Measurements from ENCODE around the gene KIF16B. TPM values are rescaled to one million over a fixed set of nuclear protein-coding genes. Genes with fewer than 3 reads are reported as not detected.

KIF16B gene
- total RNA-seq, 1 donor: 5.8 TPM

- Histone ChIP-seq H3K4me3 (ENCODE audit: low read length) (no peak overlapping the region), H3K27me3 (ENCODE audit: insufficient read depth, low read length) (no peaks in the 10 kb centered on the region), H3K4me1 (ENCODE audit: insufficient read depth, low read length) (no peaks in the 10 kb centered on the region), H3K9me3 (ENCODE audit: low read depth, low read length) (no peaks in the 10 kb centered on the region)
Measured at GRCh38 chr20:16438100-16438499, 135.1 kb downstream of the KIF16B start.

- Histone ChIP-seq H3K4me3 (ENCODE audit: low read length) (no peak overlapping the region), H3K27me3 (ENCODE audit: insufficient read depth, low read length) (no peaks in the 10 kb centered on the region), H3K9me3 (ENCODE audit: low read depth, low read length) (no peaks in the 10 kb centered on the region), H3K4me1 (ENCODE audit: insufficient read depth, low read length) (no peaks in the 10 kb centered on the region)
Measured at GRCh38 chr20:16437387-16437996, 135.8 kb downstream of the KIF16B start.

GRCh38 chr20:16434062-16434664 lies 139.1 kb downstream of the KIF16B start:
- Histone ChIP-seq H3K4me3 (ENCODE audit: low read length) (no peak overlapping the region), H3K4me1 (ENCODE audit: insufficient read depth, low read length) (no peaks in the 10 kb centered on the region), H3K27me3 (ENCODE audit: insufficient read depth, low read length) (no peaks in the 10 kb centered on the region), H3K9me3 (ENCODE audit: low read depth, low read length) (no peaks in the 10 kb centered on the region)

GRCh38 chr20:16433293-16433580 lies 140.0 kb downstream of the KIF16B start:
- H3K4me1 ChIP-seq (ENCODE audit: insufficient read depth, low read length): no peaks in the 10 kb centered on the region
- H3K4me3 ChIP-seq (ENCODE audit: low read length): no peak overlapping the region
- no peaks in the 10 kb centered on the region for H3K27me3 ChIP-seq (ENCODE audit: insufficient read depth, low read length)
- no peaks in the 10 kb centered on the region for H3K9me3 ChIP-seq (ENCODE audit: low read depth, low read length)

- Histone ChIP-seq H3K27me3 (ENCODE audit: insufficient read depth, low read length) (no peaks in the 10 kb centered on the region), H3K9me3 (ENCODE audit: low read depth, low read length) (no peaks in the 10 kb centered on the region), H3K4me1 (ENCODE audit: insufficient read depth, low read length) (no peaks in the 10 kb centered on the region), H3K4me3 (ENCODE audit: low read length) (no peak overlapping the region)
Measured at GRCh38 chr20:16432466-16433292, 140.6 kb downstream of the KIF16B start.

- no peaks in the 10 kb centered on the region for H3K4me1 ChIP-seq (ENCODE audit: insufficient read depth, low read length)
- H3K4me3 ChIP-seq (ENCODE audit: low read length): no peak overlapping the region
- no peaks in the 10 kb centered on the region for H3K9me3 ChIP-seq (ENCODE audit: low read depth, low read length)
- no peaks in the 10 kb centered on the region for H3K27me3 ChIP-seq (ENCODE audit: insufficient read depth, low read length)
Measured at GRCh38 chr20:16428112-16428511, 145.1 kb downstream of the KIF16B start.

GRCh38 chr20:16427571-16427970 lies 145.7 kb downstream of the KIF16B start:
- no peaks in the 10 kb centered on the region for H3K27me3 ChIP-seq (ENCODE audit: insufficient read depth, low read length)
- no peaks in the 10 kb centered on the region for H3K4me1 ChIP-seq (ENCODE audit: insufficient read depth, low read length)
- no peak overlapping the region for H3K4me3 ChIP-seq (ENCODE audit: low read length)
- H3K9me3 ChIP-seq (ENCODE audit: low read depth, low read length): no peaks in the 10 kb centered on the region

- no peaks in the 10 kb centered on the region for H3K9me3 ChIP-seq (ENCODE audit: low read depth, low read length)
- H3K4me3 ChIP-seq (ENCODE audit: low read length): no peak overlapping the region
- no peaks in the 10 kb centered on the region for H3K4me1 ChIP-seq (ENCODE audit: insufficient read depth, low read length)
- H3K27me3 ChIP-seq (ENCODE audit: insufficient read depth, low read length): no peaks in the 10 kb centered on the region
Measured at GRCh38 chr20:16424780-16425179, 148.5 kb downstream of the KIF16B start.

GRCh38 chr20:16423311-16424212 lies 149.7 kb downstream of the KIF16B start:
- Histone ChIP-seq H3K4me1 (ENCODE audit: insufficient read depth, low read length) (no peaks in the 10 kb centered on the region), H3K9me3 (ENCODE audit: low read depth, low read length) (no peaks in the 10 kb centered on the region), H3K4me3 (ENCODE audit: low read length) (no peak overlapping the region), H3K27me3 (ENCODE audit: insufficient read depth, low read length) (no peaks in the 10 kb centered on the region)

GRCh38 chr20:16419138-16419715 lies 154.0 kb downstream of the KIF16B start:
- no peak overlapping the region for H3K4me3 ChIP-seq (ENCODE audit: low read length)
- no peaks in the 10 kb centered on the region for H3K27me3 ChIP-seq (ENCODE audit: insufficient read depth, low read length)

GRCh38 chr20:16418616-16419015 lies 154.6 kb downstream of the KIF16B start:
- no peaks in the 10 kb centered on the region for H3K9me3 ChIP-seq (ENCODE audit: low read depth, low read length)
- H3K27me3 ChIP-seq (ENCODE audit: insufficient read depth, low read length): no peaks in the 10 kb centered on the region
- H3K4me1 ChIP-seq (ENCODE audit: insufficient read depth, low read length): no peaks in the 10 kb centered on the region
- no peak overlapping the region for H3K4me3 ChIP-seq (ENCODE audit: low read length)

More at GRCh38 chr20:16419138-16419715, 154.0 kb downstream of the KIF16B start:
- Histone ChIP-seq H3K4me1 (ENCODE audit: insufficient read depth, low read length) (no peaks in the 10 kb centered on the region), H3K9me3 (ENCODE audit: low read depth, low read length) (no peaks in the 10 kb centered on the region)

GRCh38 chr20:16417001-16417400 lies 156.2 kb downstream of the KIF16B start:
- Histone ChIP-seq H3K9me3 (ENCODE audit: low read depth, low read length) (no peaks in the 10 kb centered on the region), H3K4me3 (ENCODE audit: low read length) (no peak overlapping the region), H3K4me1 (ENCODE audit: insufficient read depth, low read length) (no peaks in the 10 kb centered on the region), H3K27me3 (ENCODE audit: insufficient read depth, low read length) (no peaks in the 10 kb centered on the region)

GRCh38 chr20:16415071-16416053 lies 157.9 kb downstream of the KIF16B start:
- no peaks in the 10 kb centered on the region for H3K27me3 ChIP-seq (ENCODE audit: insufficient read depth, low read length)
- H3K4me3 ChIP-seq (ENCODE audit: low read length): no peak overlapping the region
- no peaks in the 10 kb centered on the region for H3K4me1 ChIP-seq (ENCODE audit: insufficient read depth, low read length)
- H3K9me3 ChIP-seq (ENCODE audit: low read depth, low read length): peaks cover 6% of the 10 kb centered on the region

GRCh38 chr20:16412906-16413305 lies 160.3 kb downstream of the KIF16B start:
- no peaks in the 10 kb centered on the region for H3K27me3 ChIP-seq (ENCODE audit: insufficient read depth, low read length)
- no peak overlapping the region for H3K4me3 ChIP-seq (ENCODE audit: low read length)
- peaks cover 6% of the 10 kb centered on the region for H3K9me3 ChIP-seq (ENCODE audit: low read depth, low read length)
- H3K4me1 ChIP-seq (ENCODE audit: insufficient read depth, low read length): no peaks in the 10 kb centered on the region

Data from mononuclear cell (primary cell).